HEK293 (cell line): ENCODE data around the gene PRKAG3.

Source experiments
- CTCF ChIA-PET: fragments of 350-600 bp; formaldehyde crosslinking; extraction: SDS; loops from one replicate; lab custom pipeline; 2021; ENCODE audit warnings: antibody characterized with exemption; lab: Yijun Ruan, JAX
- POLR2A ChIA-PET: fragments of 300-600 bp; formaldehyde crosslinking; extraction: SDS; loops from one replicate; lab custom pipeline; 2020; ENCODE audit warnings: antibody characterized with exemption, inconsistent platforms; lab: Yijun Ruan, JAX
- H3K27ac ChIP-seq: fragments of 200-500 bp; sonication (Bioruptor generic); 2 replicates; pipeline ENCODE4 v1.5.1; 2014; ENCODE audit warnings: low read depth, low read length, control low read depth, inconsistent platforms; ENCODE audit errors: extremely low read depth
- H3K36me3 ChIP-seq, 2 experiments: fragments of 200-500 bp in 1 of 2; sonication (Bioruptor generic) in 1 of 2; 1 replicate in 1 of 2; 2 replicates in 1 of 2; pipeline ENCODE4 v1.5.1; 2014 to 2017; ENCODE audit warnings: inconsistent platforms in 2 of 2, low read length in 2 of 2; ENCODE audit not compliant: control insufficient read depth in 2 of 2, insufficient read depth in 1 of 2
- H3K4me1 ChIP-seq: fragments of 200-500 bp; sonication (Bioruptor generic); 2 replicates; pipeline ENCODE4 v1.5.1; 2014; ENCODE audit warnings: mild to moderate bottlenecking, low read length, inconsistent platforms; ENCODE audit not compliant: control insufficient read depth, insufficient read depth
- H3K4me3 ChIP-seq: 2 replicates; pipeline ENCODE4 v1.5.1; 2011; ENCODE audit warnings: low read depth, mild to moderate bottlenecking, control low read depth, low read length, moderate library complexity
- H3K9me3 ChIP-seq: fragments of 200-500 bp; sonication (Bioruptor generic); 2 replicates; pipeline ENCODE4 v1.5.1; 2014; ENCODE audit warnings: low read depth, low read length, inconsistent platforms; ENCODE audit not compliant: control insufficient read depth, insufficient read depth
- ATF2 ChIP-seq: fragments of 450-650 bp; formaldehyde crosslinking; IDR thresholded peaks from 2 replicates; pipeline ENCODE4 v1.5.1; 2016; ENCODE audit warnings: missing biosample characterization, missing genetic modification characterization, low read depth
- CTCF ChIP-seq: fragments of 450-650 bp; formaldehyde crosslinking; IDR thresholded peaks from 2 replicates; pipeline ENCODE4 v1.5.1; 2016; ENCODE audit warnings: missing biosample characterization, missing genetic modification characterization
- HOXC10 ChIP-seq: sonication (generic); formaldehyde crosslinking; IDR thresholded peaks from 2 replicates; pipeline ENCODE4 v1.8.1; 2023; ENCODE audit warnings: mild to moderate bottlenecking, missing genetic modification reagents
- KLF8 ChIP-seq: fragments of 450-650 bp; formaldehyde crosslinking; IDR thresholded peaks from 2 replicates; pipeline ENCODE4 v1.5.1; 2016; ENCODE audit warnings: missing biosample characterization, missing genetic modification characterization
- MEIS1 ChIP-seq: sonication (generic); formaldehyde crosslinking; IDR thresholded peaks from 2 replicates; pipeline ENCODE4 v1.8.1; 2022; ENCODE audit warnings: missing genetic modification reagents, mild to moderate bottlenecking, borderline replicate concordance
- OVOL3 ChIP-seq: fragments of 450-650 bp; formaldehyde crosslinking; IDR thresholded peaks from 2 replicates; pipeline ENCODE4 v1.5.1; 2016; ENCODE audit warnings: missing biosample characterization, missing genetic modification characterization
- PRDM1 ChIP-seq: fragments of 450-650 bp; formaldehyde crosslinking; IDR thresholded peaks from 2 replicates; pipeline ENCODE4; 2016; ENCODE audit warnings: missing biosample characterization, missing genetic modification characterization
- PRDM4 ChIP-seq: fragments of 450-650 bp; formaldehyde crosslinking; IDR thresholded peaks from 2 replicates; pipeline ENCODE4 v1.5.1; 2017; ENCODE audit warnings: missing biosample characterization, missing genetic modification characterization
- YY1 ChIP-seq: fragments of 450-650 bp; formaldehyde crosslinking; IDR thresholded peaks from 2 replicates; pipeline ENCODE4 v1.5.1; 2018; ENCODE audit warnings: missing biosample characterization, missing genetic modification characterization
- YY2 ChIP-seq: fragments of 450-650 bp; formaldehyde crosslinking; IDR thresholded peaks from 2 replicates; pipeline ENCODE4 v1.5.1; 2016; ENCODE audit warnings: missing biosample characterization, missing genetic modification characterization
- ZBTB20 ChIP-seq: fragments of 450-650 bp; formaldehyde crosslinking; IDR thresholded peaks from 2 replicates; pipeline ENCODE4 v1.5.1; 2016; ENCODE audit warnings: missing biosample characterization, missing genetic modification characterization
- ZIC2 ChIP-seq: fragments of 450-650 bp; formaldehyde crosslinking; IDR thresholded peaks from 2 replicates; pipeline ENCODE4 v1.5.1; 2016; ENCODE audit warnings: missing biosample characterization, missing genetic modification characterization
- ZNF146 ChIP-seq: fragments of 450-650 bp; formaldehyde crosslinking; IDR thresholded peaks from 2 replicates; pipeline ENCODE4 v1.5.1; 2016; ENCODE audit warnings: missing biosample characterization, missing genetic modification characterization
- ZNF18 ChIP-seq: fragments of 450-650 bp; formaldehyde crosslinking; IDR thresholded peaks from 2 replicates; pipeline ENCODE4 v1.5.1; 2016; ENCODE audit warnings: missing biosample characterization, missing genetic modification characterization
- ZNF19 ChIP-seq: fragments of 450-650 bp; formaldehyde crosslinking; IDR thresholded peaks from 2 replicates; pipeline ENCODE4; 2016; ENCODE audit warnings: missing biosample characterization, missing genetic modification characterization, low read depth
- ZNF404 ChIP-seq: fragments of 450-650 bp; formaldehyde crosslinking; IDR thresholded peaks from 2 replicates; pipeline ENCODE4 v1.5.1; 2017; ENCODE audit warnings: missing biosample characterization, missing genetic modification characterization
- ZNF548 ChIP-seq: fragments of 450-650 bp; formaldehyde crosslinking; IDR thresholded peaks from 2 replicates; pipeline ENCODE4 v1.5.1; 2016; ENCODE audit warnings: missing biosample characterization, missing genetic modification characterization
- ZNF558 ChIP-seq: fragments of 450-650 bp; formaldehyde crosslinking; IDR thresholded peaks from 2 replicates; pipeline ENCODE4 v1.5.1; 2016; ENCODE audit warnings: missing biosample characterization, missing genetic modification characterization
- ZNF704 ChIP-seq: fragments of 450-650 bp; formaldehyde crosslinking; IDR thresholded peaks from 2 replicates; pipeline ENCODE4 v1.5.1; 2016; ENCODE audit warnings: missing biosample characterization, missing genetic modification characterization
- ZNF792 ChIP-seq: fragments of 450-650 bp; formaldehyde crosslinking; IDR thresholded peaks from 2 replicates; pipeline ENCODE4 v1.5.1; 2016; ENCODE audit warnings: missing biosample characterization, missing genetic modification characterization
- ZSCAN23 ChIP-seq: fragments of 450-650 bp; formaldehyde crosslinking; IDR thresholded peaks from 2 replicates; pipeline ENCODE4 v1.5.1; 2016; ENCODE audit warnings: missing biosample characterization, missing genetic modification characterization

The PRKAG3 gene

GRCh38 chr2:218852911-218853667 is 21.5 kb upstream of the PRKAG3 start (continued):
- peak; percentile 92 for TF ChIP-seq CTCF
- TF ChIP-seq, all 188 proteins: peak for 10

- Histone ChIP-seq H3K4me1 (peaks cover 6% of the 10 kb centered on the region; the same call in 1 of the 2 replicates), H3K9me3 (no peaks in the 10 kb centered on the region), H3K27ac (no peak overlapping the region), H3K4me3 (no peak overlapping the region), H3K36me3 (no peaks in the 10 kb centered on the region)
- POLR2A ChIA-PET: interaction anchor here (0.6 kb wide), 1 partner anchor 192 kb away, joined by 3 read pairs; the partner anchor contains the start of genes BCS1L and ZNF142
- TF ChIP-seq ZBTB20 (no peak), ZNF548 (tag by site-specific recombination) (no peak), ZNF19 (tag by site-specific recombination) (no peak), ZNF18 (tag by site-specific recombination) (no peak), PRDM4 (tag by site-specific recombination) (no peak), OVOL3 (tag by site-specific recombination) (no peak), ZNF792 (tag by site-specific recombination) (no peak), KLF8 (no peak), YY2 (tag by site-specific recombination) (no peak), ZIC2 (tag by site-specific recombination) (no peak), HOXC10 (no peak), ZNF404 (tag by site-specific recombination) (no peak), ZSCAN23 (no peak), ZNF558 (no peak), ZNF704 (tag by site-specific recombination) (no peak), ZNF146 (tag by site-specific recombination) (no peak), PRDM1 (no peak), YY1 (no peak), MEIS1 (CRISPR knock-in tag) (no peak), ATF2 (tag by site-specific recombination) (no peak)
- CTCF ChIA-PET: interaction anchor here (0.6 to 10.1 kb wide), 13 partner anchors 12 to 991 kb away, joined by 3 to 115 read pairs (median 5); no protein-coding TSS in a partner anchor
These were observed 19.7 kb upstream of the PRKAG3 start for GRCh38 chr2:218851286-218851685.
